ENCODE results near the gene FUT8.

FUT8 gene

GRCh38 chr14:65412032-65412846, at the start of gene FUT8:
TSS of gene FUT8 (plus strand) at chr14:65412730. CDS start at chr14:65561564, 148,834 bp downstream.
- H3K4me3 ChIP-seq (ENCODE audit: low read length) = peak within 1 kb of the TSS; percentile 75
- DNase-seq (ENCODE audit: low read depth) = peak; percentile 98
- TF ChIP-seq CTCF (IDR thresholded peaks at IDR 0.05; ENCODE audit: insufficient read depth, low read depth, low read length, missing control alignments) = peak; percentile 47

DNA sequence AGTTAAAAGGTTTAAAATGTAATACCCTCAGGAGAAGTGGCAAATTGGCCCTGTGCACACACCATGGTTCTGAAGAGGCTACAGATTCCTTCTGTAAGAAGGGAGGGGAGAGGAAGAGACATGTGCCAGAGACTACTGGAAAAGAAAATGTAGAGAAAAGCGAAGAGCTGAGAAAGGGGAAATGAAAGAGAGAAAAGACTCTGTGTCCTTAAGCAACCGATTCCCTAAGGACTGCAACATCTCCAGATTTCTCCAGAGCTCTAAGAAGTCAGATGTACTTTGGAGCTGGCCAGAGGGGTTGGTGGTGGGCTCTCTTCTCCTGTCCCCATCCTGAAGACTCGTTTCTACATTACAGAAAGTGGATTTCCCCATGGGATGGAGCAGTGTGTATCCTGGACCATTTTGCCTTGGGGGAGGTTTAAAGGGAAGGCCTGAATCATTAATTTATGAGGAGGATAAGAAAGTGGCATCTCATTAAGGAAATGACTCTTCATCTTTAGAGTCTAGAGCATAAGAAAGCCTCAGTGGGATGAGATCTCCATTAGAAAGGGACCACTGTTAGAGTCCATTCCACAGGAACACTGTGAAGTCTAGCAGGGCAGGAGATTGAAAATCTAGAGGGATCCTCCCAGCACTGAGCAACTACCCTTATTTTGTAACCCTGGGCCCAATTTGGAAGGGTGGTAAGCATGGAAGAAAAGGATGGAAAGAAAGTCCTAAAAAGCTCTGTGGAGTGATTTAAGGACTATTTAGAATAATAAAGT, 45.5 kb upstream of the FUT8 start:
- TF ChIP-seq CTCF (IDR thresholded peaks at IDR 0.05; ENCODE audit: insufficient read depth, low read depth, low read length, missing control alignments) = no peak
- no peak overlapping the region for H3K4me3 ChIP-seq (ENCODE audit: low read length)
- DNase-seq (ENCODE audit: low read depth) = no peak

GRCh38 chr14:65369560-65369959, 43.0 kb upstream of the FUT8 start:
- no peak overlapping the region for H3K4me3 ChIP-seq (ENCODE audit: low read length)
- TF ChIP-seq CTCF (IDR thresholded peaks at IDR 0.05; ENCODE audit: insufficient read depth, low read depth, low read length, missing control alignments) = no peak
- DNase-seq (ENCODE audit: low read depth) = no peak

GRCh38 chr14:65370801-65371248, 41.7 kb upstream of the FUT8 start:
- TF ChIP-seq CTCF (IDR thresholded peaks at IDR 0.05; ENCODE audit: insufficient read depth, low read depth, low read length, missing control alignments) = no peak
- no peak for DNase-seq (ENCODE audit: low read depth)
- no peak overlapping the region for H3K4me3 ChIP-seq (ENCODE audit: low read length)

DNA sequence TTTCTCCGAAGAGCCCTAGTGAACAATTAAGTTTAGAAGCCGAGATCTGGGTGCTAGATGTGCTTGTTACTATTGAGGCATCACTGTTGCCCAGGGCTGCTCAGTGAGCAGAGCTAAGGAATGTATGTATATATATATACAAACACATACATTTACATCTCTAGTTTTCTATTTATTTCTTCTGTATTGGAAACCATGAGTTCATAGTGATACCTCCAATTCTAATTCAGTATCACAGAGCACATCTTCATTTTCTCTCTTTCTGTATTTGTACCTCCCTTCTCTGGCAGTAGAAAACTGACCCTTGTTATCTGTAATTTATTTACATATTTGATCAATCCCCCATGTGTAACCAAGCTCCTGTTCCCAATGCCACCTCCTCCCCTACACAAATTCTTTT, 40.7 kb upstream of the FUT8 start:
- no peak overlapping the region for H3K4me3 ChIP-seq (ENCODE audit: low read length)
- no peak for DNase-seq (ENCODE audit: low read depth)
- no peak for TF ChIP-seq CTCF (IDR thresholded peaks at IDR 0.05; ENCODE audit: insufficient read depth, low read depth, low read length, missing control alignments)

GRCh38 chr14:65373016-65373670, 39.4 kb upstream of the FUT8 start:
- DNase-seq (ENCODE audit: low read depth) = peak; percentile 6
- H3K4me3 ChIP-seq (ENCODE audit: low read length) = no peak overlapping the region
- no peak for TF ChIP-seq CTCF (IDR thresholded peaks at IDR 0.05; ENCODE audit: insufficient read depth, low read depth, low read length, missing control alignments)

All from epithelial cell of esophagus (primary cell).